Upper lobe of left lung (tissue), 6 donors: ENCODE measurements around the gene TRIP6. TPM values are rescaled to one million over a fixed set of nuclear protein-coding genes. Genes with fewer than 3 reads are reported as not detected.
A peak's percentile ranks its signal among the peaks of the same experiment; 100 is the strongest.

Experiments
- ATAC-seq, 2 donors: fragments of 200-7000 bp; cut with Tn5 transposase; one replicate each; pipeline ENCODE4 v1.9.1; 2022; ENCODE audit warnings: mild to moderate bottlenecking in 2 of 2, moderate library complexity in 2 of 2; ENCODE audit not compliant: low FRiP score in 2 of 2
- DNase-seq, 2 donors: peaks; one replicate each; pipeline ENCODE4 v3.0.0-alpha.2; 2019 to 2020
- H3K27ac ChIP-seq, 4 donors: fragments of 200-600 bp; sonication (generic); one replicate each; pipeline ENCODE4 v1.5.1; 2016 to 2019
- H3K27me3 ChIP-seq, 4 donors: fragments of 200-600 bp; sonication (generic); one replicate each; pipeline ENCODE4 v1.5.1; 2017 to 2019
- H3K36me3 ChIP-seq, 4 donors: fragments of 200-600 bp; sonication (generic); one replicate each; pipeline ENCODE4 v1.5.1; 2016 to 2019
- H3K4me1 ChIP-seq, 4 donors: fragments of 200-600 bp; sonication (generic); one replicate each; pipeline ENCODE4 v1.5.1; 2018 to 2019
- H3K4me3 ChIP-seq, 4 donors: fragments of 200-600 bp; sonication (generic); one replicate each; pipeline ENCODE4 v1.5.1; 2017 to 2019; ENCODE audit warnings: mild to moderate bottlenecking in 2 of 4, moderate library complexity in 1 of 4
- H3K9me3 ChIP-seq, 4 donors: fragments of 200-600 bp; sonication (generic); one replicate each; pipeline ENCODE4 v1.5.1; 2018 to 2019
- EP300 ChIP-seq, 4 donors: sonication (generic); formaldehyde crosslinking; IDR thresholded peaks; one replicate each; pipeline ENCODE4 v1.5.1; 2017; ENCODE audit warnings: antibody characterized with exemption in 4 of 4, control low read depth in 2 of 4
- POLR2A ChIP-seq, 4 donors: fragments of 450-650 bp; IDR thresholded peaks; one replicate each; pipeline ENCODE4 v1.5.1; 2016 to 2017; ENCODE audit warnings: antibody characterized with exemption in 4 of 4, mild to moderate bottlenecking in 2 of 4
- POLR2AphosphoS5 ChIP-seq, 2 donors: sonication (generic); formaldehyde crosslinking; IDR thresholded peaks; one replicate each; pipeline ENCODE4 v1.5.1; 2017; ENCODE audit warnings: antibody characterized with exemption in 2 of 2
- WGBS, 2 donors: methylation state at CpG; one replicate each; pipeline ENCODE4 v1.1.5; 2017 to 2018; 5-methylcytosine and 5-hydroxymethylcytosine counted together
- total RNA-seq, 6 donors: library from RNA; depleted of rRNA in 4 of 6; stranded (reverse); fragments of >200 nt in 4 of 6; gene quantifications; one replicate each; pipeline versions ENCODE4 v1.1.0 to v1.2.1, GENCODE V29; 2016 to 2021
- TF ChIP-seq, protein P1 (sequence below), 6 experiments: fragments of 450-650 bp in 4 of 6; fragments of 200-600 bp in 2 of 6; sonication (generic) in 2 of 6; IDR thresholded peaks; one replicate each; pipeline ENCODE4 v1.5.1; 2016 to 2019; ENCODE audit warnings: antibody characterized with exemption in 6 of 6
- donor health status: DM: no; HTN: no; CAD: no; lungs with moderate emphysema.
- donor health status: DM: no; HTN: yes; CAD: no; lungs with severe emphysema.

The TRIP6 gene
- total RNA-seq, 6 donors from 2014 or later = 17.8 to 74.3 (median 67.3) TPM

DNA sequence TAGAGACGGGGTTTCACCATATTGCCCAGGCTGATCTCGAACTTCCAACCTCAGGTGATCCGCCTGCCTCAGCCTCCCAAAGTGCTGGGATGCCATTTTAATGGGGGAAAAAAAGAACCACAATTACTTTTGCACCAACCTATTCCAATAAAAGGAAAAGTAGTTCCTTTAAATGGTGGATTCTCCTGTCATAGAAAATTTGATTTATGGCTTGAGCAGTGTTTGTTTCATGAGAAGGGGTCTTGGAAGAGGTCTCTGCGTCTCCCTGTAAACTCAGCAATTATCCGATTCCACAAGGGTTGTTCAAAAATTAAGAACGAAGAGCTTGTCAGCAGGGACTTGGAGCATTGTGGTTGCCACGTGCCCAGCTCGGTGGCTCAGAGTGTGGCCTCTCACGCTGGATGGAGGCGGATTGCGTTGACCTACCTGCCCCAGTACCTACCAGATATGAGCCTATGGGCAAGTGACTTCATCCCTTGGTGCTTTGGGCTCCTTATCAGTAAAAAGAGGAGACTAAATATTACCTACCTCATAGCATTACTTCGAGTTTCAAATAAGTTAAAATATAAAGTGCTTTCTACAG is 2.8 kb upstream of the TRIP6 start:
- peaks cover 0 to 34% (median 26%) of the 10 kb centered on the region in 4 donors for H3K36me3 ChIP-seq
- TF ChIP-seq EP300 (IDR thresholded peaks at IDR 0.05) (no peak), POLR2AphosphoS5 (IDR thresholded peaks at IDR 0.05) (no peak)
- 88 to 89% methylated on average over 12 of the region's 12 CpGs for WGBS, 2 donors
- H3K4me3 ChIP-seq = no peak overlapping the region
- peaks cover 26 to 39% (median 26%) of the 10 kb centered on the region in 4 donors for H3K4me1 ChIP-seq
- no peaks in the 10 kb centered on the region for H3K27me3 ChIP-seq
- DNase-seq (no peak), ATAC-seq (no peak)
- no peaks in the 10 kb centered on the region for H3K9me3 ChIP-seq
- H3K27ac ChIP-seq = no peak overlapping the region

DNA sequence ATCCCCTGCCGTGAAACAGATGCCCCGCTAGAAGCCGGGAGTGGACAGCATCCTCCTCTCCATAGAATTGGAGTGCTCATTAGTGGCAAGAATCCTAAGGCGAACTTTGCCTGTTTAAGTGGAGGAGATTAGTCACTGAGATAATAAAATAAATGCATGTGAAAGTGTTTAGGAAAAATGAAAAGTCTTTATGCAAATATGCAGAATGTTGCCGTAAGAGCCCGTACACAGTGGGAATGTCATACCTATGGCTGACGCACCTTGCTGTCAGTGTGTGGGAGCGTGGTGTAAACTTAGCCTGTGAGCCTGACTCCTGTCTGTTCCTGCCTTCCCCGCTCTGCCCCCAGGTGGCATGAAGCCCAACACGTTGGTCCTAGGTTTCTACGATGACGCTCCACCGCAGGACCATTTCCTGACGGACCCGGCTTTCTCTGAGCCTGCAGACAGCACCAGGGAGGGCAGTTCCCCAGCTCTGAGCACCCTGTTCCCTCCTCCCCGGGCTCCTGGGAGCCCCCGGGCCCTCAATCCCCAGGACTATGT is 1.7 kb upstream of the TRIP6 start:
- no peak for ATAC-seq
- Histone ChIP-seq H3K27ac (peak overlapping the region; percentile 86 to 97 (median 95)), H3K4me3 (peak overlapping the region in 3 of 4 donors; percentile 62 to 86 (median 78)), H3K27me3 (no peaks in the 10 kb centered on the region), H3K9me3 (no peaks in the 10 kb centered on the region), H3K4me1 (peaks cover 26 to 39% (median 26%) of the 10 kb centered on the region in 4 donors), H3K36me3 (peaks cover 0 to 29% (median 19%) of the 10 kb centered on the region in 4 donors)
- WGBS, 2 donors = 63 to 66% methylated on average over 13 to 17 of the region's 17 CpGs
- TF ChIP-seq EP300 (IDR thresholded peaks at IDR 0.05) (no peak), POLR2A (IDR thresholded peaks at IDR 0.05) (no peak), POLR2AphosphoS5 (IDR thresholded peaks at IDR 0.05) (no peak)
- TF ChIP-seq, protein P1, sequence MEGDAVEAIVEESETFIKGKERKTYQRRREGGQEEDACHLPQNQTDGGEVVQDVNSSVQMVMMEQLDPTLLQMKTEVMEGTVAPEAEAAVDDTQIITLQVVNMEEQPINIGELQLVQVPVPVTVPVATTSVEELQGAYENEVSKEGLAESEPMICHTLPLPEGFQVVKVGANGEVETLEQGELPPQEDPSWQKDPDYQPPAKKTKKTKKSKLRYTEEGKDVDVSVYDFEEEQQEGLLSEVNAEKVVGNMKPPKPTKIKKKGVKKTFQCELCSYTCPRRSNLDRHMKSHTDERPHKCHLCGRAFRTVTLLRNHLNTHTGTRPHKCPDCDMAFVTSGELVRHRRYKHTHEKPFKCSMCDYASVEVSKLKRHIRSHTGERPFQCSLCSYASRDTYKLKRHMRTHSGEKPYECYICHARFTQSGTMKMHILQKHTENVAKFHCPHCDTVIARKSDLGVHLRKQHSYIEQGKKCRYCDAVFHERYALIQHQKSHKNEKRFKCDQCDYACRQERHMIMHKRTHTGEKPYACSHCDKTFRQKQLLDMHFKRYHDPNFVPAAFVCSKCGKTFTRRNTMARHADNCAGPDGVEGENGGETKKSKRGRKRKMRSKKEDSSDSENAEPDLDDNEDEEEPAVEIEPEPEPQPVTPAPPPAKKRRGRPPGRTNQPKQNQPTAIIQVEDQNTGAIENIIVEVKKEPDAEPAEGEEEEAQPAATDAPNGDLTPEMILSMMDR (IDR thresholded peaks at IDR 0.05) = no peak
- no peak for DNase-seq

DNA sequence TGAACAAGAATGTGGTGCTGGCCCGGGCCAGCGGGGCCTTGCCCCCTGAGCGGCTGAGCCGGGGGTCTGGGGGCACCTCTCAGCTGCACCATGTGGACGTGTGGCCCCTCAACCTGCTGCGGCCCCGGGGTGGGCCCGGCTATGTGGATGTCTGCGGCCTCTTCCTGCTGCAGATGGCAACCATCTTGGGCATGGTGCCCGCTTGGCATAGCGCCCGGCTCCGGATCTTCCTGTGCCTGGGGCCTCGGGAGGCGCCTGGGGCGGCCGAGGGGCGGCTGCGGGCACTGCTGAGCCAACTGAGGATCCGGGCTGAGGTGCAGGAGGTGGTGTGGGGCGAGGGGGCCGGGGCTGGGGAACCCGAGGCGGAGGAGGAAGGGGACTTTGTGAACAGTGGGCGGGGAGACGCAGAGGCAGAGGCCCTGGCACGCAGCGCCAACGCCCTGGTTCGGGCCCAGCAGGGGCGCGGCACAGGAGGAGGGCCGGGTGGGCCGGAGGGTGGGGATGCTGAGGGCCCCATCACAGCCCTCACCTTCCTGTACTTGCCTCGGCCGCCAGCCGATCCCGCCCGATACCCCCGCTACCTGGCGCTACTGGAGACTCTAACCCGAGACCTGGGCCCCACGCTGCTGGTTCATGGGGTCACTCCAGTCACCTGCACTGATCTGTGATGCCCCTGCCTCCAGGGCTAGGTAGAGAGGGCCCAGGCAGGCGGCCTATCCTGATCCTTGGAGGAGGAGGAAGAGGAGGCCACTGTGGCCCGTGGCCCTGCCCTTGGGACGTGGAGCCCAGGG is 1.1 kb upstream of the TRIP6 start:
- TF ChIP-seq POLR2AphosphoS5 (IDR thresholded peaks at IDR 0.05) (peak; percentile 13 to 17), POLR2A (IDR thresholded peaks at IDR 0.05) (peak in 1 of 4 donors; percentile 14), EP300 (IDR thresholded peaks at IDR 0.05) (no peak)
- TF ChIP-seq, protein P1 (IDR thresholded peaks at IDR 0.05) = no peak
- H3K4me3 ChIP-seq = peak overlapping the region; percentile 10 to 86 (median 70)
- peaks cover 26 to 39% (median 26%) of the 10 kb centered on the region in 4 donors for H3K4me1 ChIP-seq
- H3K27me3 ChIP-seq = no peaks in the 10 kb centered on the region
- DNase-seq = peak; percentile 81 to 96
- ATAC-seq = peak; percentile 50 to 52
- WGBS, 2 donors = 0 to 25% methylated on average over 5 to 21 of the region's 46 CpGs
- peaks cover 0 to 28% (median 15%) of the 10 kb centered on the region in 4 donors for H3K36me3 ChIP-seq
- H3K9me3 ChIP-seq = no peaks in the 10 kb centered on the region
- peak overlapping the region; percentile 86 to 97 (median 95) for H3K27ac ChIP-seq

DNA sequence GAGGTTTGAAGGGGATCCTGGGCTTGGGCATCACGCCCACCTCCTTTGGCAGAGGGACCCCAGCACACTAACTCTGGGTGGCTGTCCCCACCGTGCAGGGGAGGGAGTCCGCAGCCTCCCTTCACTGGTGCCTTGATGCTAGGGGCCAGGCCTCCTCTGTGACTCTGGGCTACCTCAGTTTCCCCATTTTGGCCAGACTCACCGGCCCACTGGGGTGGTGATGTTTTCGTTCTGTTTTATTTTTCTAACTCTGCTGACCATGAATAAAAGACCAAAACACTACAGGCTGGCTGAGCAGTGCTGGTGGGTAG is 503 bp upstream of the TRIP6 start:
- Histone ChIP-seq H3K4me3 (peak overlapping the region; percentile 10 to 86 (median 70)), H3K36me3 (peaks cover 3 to 28% (median 14%) of the 10 kb centered on the region in 4 donors), H3K4me1 (peaks cover 26 to 39% (median 26%) of the 10 kb centered on the region in 4 donors), H3K9me3 (no peaks in the 10 kb centered on the region), H3K27me3 (no peaks in the 10 kb centered on the region), H3K27ac (peak overlapping the region; percentile 86 to 97 (median 95))
- ATAC-seq (peak in 1 of 2 donors; percentile 1), DNase-seq (no peak)
- WGBS, 2 donors = 7 to 41% methylated on average over 2 to 5 of the region's 5 CpGs
- no peak for TF ChIP-seq EP300 (IDR thresholded peaks at IDR 0.05)
- TF ChIP-seq POLR2A (IDR thresholded peaks at IDR 0.05) = no peak

DNA sequence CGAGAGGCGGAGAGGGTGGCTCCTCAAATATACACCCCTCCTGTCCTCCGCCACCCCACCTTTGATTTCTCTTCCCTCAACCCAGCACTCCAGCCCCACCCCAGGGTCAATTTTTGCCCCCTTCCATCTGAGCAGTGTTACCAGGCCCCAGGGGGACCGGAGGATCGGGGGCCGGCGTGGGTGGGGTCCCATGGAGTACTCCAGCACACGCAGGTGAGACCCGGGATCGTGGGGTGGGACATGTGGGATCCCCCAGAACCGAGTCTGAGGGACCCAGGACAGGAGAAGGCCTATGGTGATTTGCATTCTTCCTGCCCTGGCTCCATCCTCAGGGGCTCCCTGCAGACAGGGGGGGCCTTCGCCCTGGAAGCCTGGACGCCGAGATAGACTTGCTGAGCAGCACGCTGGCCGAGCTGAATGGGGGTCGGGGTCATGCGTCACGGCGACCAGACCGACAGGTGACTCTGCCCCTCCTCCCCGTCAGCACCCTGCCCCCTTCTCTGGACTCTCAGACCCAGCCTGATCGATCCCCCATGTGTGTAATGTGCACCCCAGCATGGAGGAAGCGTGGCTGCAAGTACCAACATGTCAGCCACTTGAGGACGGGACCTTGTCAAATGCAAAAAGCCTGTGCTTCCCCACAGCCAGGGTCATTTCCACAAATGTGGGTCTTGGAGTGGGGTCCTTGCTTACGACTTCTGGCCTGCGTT is 744 bp downstream of the TRIP6 start:
- H3K36me3 ChIP-seq = peaks cover 7 to 28% (median 13%) of the 10 kb centered on the region in 4 donors
- TF ChIP-seq POLR2A (IDR thresholded peaks at IDR 0.05) = no peak
- TF ChIP-seq EP300 (IDR thresholded peaks at IDR 0.05) = no peak
- TF ChIP-seq POLR2AphosphoS5 (IDR thresholded peaks at IDR 0.05) = no peak
- TF ChIP-seq, protein P1 (IDR thresholded peaks at IDR 0.05) = no peak
- DNase-seq (peak; percentile 31 to 81), ATAC-seq (peak in 1 of 2 donors; percentile 5)
- peak overlapping the region; percentile 86 to 97 (median 95) for H3K27ac ChIP-seq
- peaks cover 26 to 39% (median 26%) of the 10 kb centered on the region in 4 donors for H3K4me1 ChIP-seq
- H3K4me3 ChIP-seq = peak overlapping the region; percentile 62 to 86 (median 74)
- no peaks in the 10 kb centered on the region for H3K9me3 ChIP-seq
- no peaks in the 10 kb centered on the region for H3K27me3 ChIP-seq
- WGBS, 2 donors = 31 to 34% methylated on average over 8 to 27 of the region's 27 CpGs
